Measurements from ENCODE around the gene VWA8. TPM values are rescaled to one million over a fixed set of nuclear protein-coding genes. Genes with fewer than 3 reads are reported as not detected.

The VWA8 gene
- polyA plus RNA-seq, 1 of the 3 experiments (the other 2 are of a cell fraction): 5.5 TPM

GRCh38 chr13:41558781-41559560 is 401.9 kb downstream of the VWA8 start:
- H2AFZ ChIP-seq (ENCODE audit: low read depth): no peak overlapping the region
- peaks cover 0 to 5% of the 10 kb centered on the region in 2 experiments; a peak in 1 of 4 replicates for H3K4me1 ChIP-seq (ENCODE audit: control insufficient read depth in 1 of 2, insufficient read depth in 2 of 2, low read depth in 1 of 2, low read length in 1 of 2)
- H3F3A ChIP-seq (replicated peaks; ENCODE audit: insufficient read depth): no peaks in the 10 kb centered on the region
- no peak overlapping the region for H3K27ac ChIP-seq (ENCODE audit: low read depth in 2 of 2, low read length in 1 of 2)
- H3K4me3 ChIP-seq (ENCODE audit: low read depth in 2 of 2, low read length in 1 of 2): no peak overlapping the region
- TF ChIP-seq FOXJ3 (CRISPR knock-in tag; IDR thresholded peaks at IDR 0.05): no peak
- no peak for TF ChIP-seq NFIC (IDR thresholded peaks at IDR 0.05; ENCODE audit: borderline replicate concordance)
- TF ChIP-seq RAD21 (IDR thresholded peaks at IDR 0.05; ENCODE audit: low read length): no peak
- no peak for TF ChIP-seq ZBTB33 (IDR thresholded peaks at IDR 0.05; ENCODE audit: borderline replicate concordance, low read depth)
- no peak for TF ChIP-seq POLR2AphosphoS5 (IDR thresholded peaks at IDR 0.05; ENCODE audit: low read depth, low read length)
- TF ChIP-seq SIN3A (IDR thresholded peaks at IDR 0.05; ENCODE audit: borderline replicate concordance, low read depth, low read length): no peak
- TF ChIP-seq MEF2A (IDR thresholded peaks at IDR 0.05; ENCODE audit: borderline replicate concordance, low read depth): no peak
- no peak for DNase-seq
- H3K79me2 ChIP-seq (ENCODE audit: insufficient read depth): no peaks in the 10 kb centered on the region
- 45% methylated on average over 2 of the region's 3 CpGs for WGBS (ENCODE audit: low lambda C conversion rate)
- no peaks in the 10 kb centered on the region; the same call in 1 of the 2 replicates for H3K27me3 ChIP-seq (ENCODE audit: insufficient read depth)
- ChIA-PET POLR2A (no interaction called here), CTCF (interaction anchor here (0.9 kb wide), 1 partner anchor 130 kb away, joined by 3 read pairs; no protein-coding TSS in a partner anchor)
- H3K36me3 ChIP-seq (replicated peaks in 1 of 2; ENCODE audit: control insufficient read depth in 1 of 2, insufficient read depth in 2 of 2, low read length in 1 of 2): no peaks in the 10 kb centered on the region
- H4K20me1 ChIP-seq (ENCODE audit: insufficient read depth): no peaks in the 10 kb centered on the region
- H3K9me2 ChIP-seq: no peaks in the 10 kb centered on the region
- no peak overlapping the region for H3K4me2 ChIP-seq
- no peaks in the 10 kb centered on the region for H3K9me3 ChIP-seq
- H3K9ac ChIP-seq: no peak overlapping the region

DNA sequence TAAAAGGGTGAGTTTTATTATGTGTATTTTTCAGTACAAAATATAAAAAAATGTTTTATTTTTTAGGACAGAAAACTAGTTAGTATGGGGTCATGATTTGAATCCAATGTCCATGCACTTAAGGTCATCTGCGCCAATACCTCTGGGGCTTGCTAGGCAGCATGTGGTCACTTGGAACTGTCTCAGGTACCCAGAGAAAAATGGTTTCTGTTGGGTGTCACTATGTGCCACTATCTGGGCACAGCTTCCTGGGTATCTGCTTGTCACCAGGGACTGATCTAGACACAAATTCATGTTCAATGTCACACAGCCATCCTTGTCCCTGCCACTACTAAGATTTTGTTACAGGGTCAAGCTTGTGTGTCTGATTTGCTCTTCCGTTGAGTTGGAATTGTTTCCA is 403.2 kb downstream of the VWA8 start:
- Histone ChIP-seq H3F3A (replicated peaks; ENCODE audit: insufficient read depth) (no peaks in the 10 kb centered on the region), H3K9me3 (no peaks in the 10 kb centered on the region), H3K36me3 (replicated peaks in 1 of 2; ENCODE audit: control insufficient read depth in 1 of 2, insufficient read depth in 2 of 2, low read length in 1 of 2) (no peaks in the 10 kb centered on the region), H3K9me2 (no peaks in the 10 kb centered on the region), H3K27ac (ENCODE audit: low read depth in 2 of 2, low read length in 1 of 2) (no peak overlapping the region), H3K79me2 (ENCODE audit: insufficient read depth) (no peaks in the 10 kb centered on the region), H3K4me1 (ENCODE audit: control insufficient read depth in 1 of 2, insufficient read depth in 2 of 2, low read depth in 1 of 2, low read length in 1 of 2) (peaks cover 0 to 8% of the 10 kb centered on the region in 2 experiments; a peak in 1 of 4 replicates), H2AFZ (ENCODE audit: low read depth) (no peak overlapping the region), H4K20me1 (ENCODE audit: insufficient read depth) (no peaks in the 10 kb centered on the region), H3K4me2 (no peak overlapping the region), H3K9ac (no peak overlapping the region), H3K27me3 (ENCODE audit: insufficient read depth) (no peaks in the 10 kb centered on the region; the same call in 1 of the 2 replicates), H3K4me3 (ENCODE audit: low read depth in 2 of 2, low read length in 1 of 2) (no peak overlapping the region)
- WGBS (ENCODE audit: low lambda C conversion rate): 88% methylated on average over 2 of the region's 2 CpGs
- POLR2A ChIA-PET: no interaction called here
- CTCF ChIA-PET: no interaction called here
- TF ChIP-seq FOSL2 (IDR thresholded peaks at IDR 0.05; ENCODE audit: borderline replicate concordance, low read depth) (no peak), YY1 (IDR thresholded peaks at IDR 0.05; ENCODE audit: low read depth) (no peak), ZBTB33 (IDR thresholded peaks at IDR 0.05; ENCODE audit: borderline replicate concordance, low read depth) (no peak), MAX (IDR thresholded peaks at IDR 0.05; ENCODE audit: low read depth) (no peak), GATA2 (CRISPR knock-in tag; IDR thresholded peaks at IDR 0.05) (no peak), SMC3 (IDR thresholded peaks at IDR 0.05; ENCODE audit: low read depth, low read length) (no peak), CHD2 (IDR thresholded peaks at IDR 0.05; ENCODE audit: low read length, partially characterized antibody) (no peak), MXI1 (IDR thresholded peaks at IDR 0.05; ENCODE audit: low read depth, low read length) (no peak), RAD21 (IDR thresholded peaks at IDR 0.05; ENCODE audit: low read length) (no peak), USF2 (IDR thresholded peaks at IDR 0.05; ENCODE audit: borderline replicate concordance, low read depth, low read length) (no peak)
- no peak for DNase-seq
